Measurements from ENCODE around the gene NPY1R.

NPY1R gene

DNA sequence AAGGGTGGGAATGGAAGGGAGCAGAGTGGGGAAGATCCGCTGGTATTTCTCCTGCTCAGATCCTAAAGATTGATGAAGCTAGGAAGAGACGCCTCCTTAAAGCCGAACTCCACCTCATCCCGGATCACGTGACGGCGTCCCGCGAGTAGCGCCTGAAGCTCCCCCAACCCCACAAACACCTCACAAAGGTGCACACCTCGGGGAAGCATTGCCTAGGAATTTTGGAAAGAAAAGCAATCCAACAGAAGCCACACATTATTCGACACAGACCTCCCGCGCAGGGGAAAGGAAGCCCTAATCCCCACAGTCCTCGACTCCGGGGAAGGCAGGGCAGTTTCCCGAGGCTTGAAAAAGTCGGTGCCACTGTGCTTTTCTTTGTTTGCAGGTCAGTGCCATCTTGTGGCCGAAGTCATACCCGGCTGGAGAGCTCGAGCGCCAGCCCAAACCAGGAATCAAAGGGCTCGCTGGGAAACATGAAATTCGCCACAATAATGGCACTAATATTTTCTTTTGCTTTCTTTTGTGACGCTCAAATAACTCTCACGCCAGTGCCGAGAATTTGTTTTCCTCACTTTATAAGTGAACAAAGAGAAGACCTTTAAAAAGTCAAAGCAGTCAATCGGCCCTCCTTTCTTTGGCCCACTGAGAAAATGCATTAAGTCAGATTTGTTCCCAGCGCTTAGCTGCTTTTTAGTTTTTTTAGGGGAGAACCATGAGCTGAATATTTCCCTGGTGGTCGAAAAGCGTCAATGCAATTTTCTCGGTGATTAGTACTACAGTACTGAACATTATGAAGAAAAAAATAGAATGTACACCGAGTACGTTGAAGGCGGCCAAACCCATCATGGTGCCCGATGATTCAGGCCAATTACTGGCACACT, at the start of gene NPY1R:
Gene NPY1R (minus strand): TSS at position 71 of the 881 bp plus-strand sequence. CDS start 6,042 bp downstream, outside the sequence.
- no peak for DNase-seq (ENCODE audit: low spot score)

DNA sequence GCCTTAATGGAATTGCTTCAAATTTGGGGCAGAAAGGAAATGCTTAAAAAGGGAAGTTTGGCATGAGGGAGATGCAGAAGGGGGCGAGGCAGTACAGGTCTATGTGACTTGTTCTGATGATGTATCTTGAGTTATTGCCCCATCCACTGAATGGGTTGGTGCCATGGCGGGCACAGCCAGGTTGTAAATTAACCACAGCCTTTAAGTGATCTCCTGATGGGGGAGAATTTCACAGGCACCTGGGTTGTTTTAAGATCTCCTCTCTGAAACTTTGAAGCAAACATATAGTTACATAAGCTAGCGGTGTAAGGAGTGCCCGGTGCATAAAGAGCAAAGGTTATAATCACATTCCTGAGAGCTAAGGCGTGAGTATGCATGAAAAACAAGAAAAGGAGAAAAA, 48.3 kb upstream of the NPY1R start:
- DNase-seq (ENCODE audit: low spot score) = no peak

DNA sequence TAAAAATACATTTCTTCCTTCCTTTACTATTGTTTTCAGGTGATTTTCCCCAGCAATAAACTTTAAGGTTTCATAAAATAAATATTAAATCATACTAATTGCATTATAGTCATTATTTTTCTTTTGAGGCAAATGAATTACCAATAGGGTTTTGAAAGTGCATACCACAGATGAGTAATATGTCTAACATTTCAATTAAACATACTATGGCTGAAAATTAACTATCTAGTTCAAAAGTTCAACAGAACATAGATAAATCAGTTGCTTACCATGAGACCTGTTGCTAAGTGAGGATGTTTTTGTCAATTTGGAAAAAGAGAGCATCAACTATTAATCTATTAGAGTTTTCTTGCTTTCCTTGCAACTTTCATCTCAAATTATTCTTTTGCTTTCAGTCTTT, 46.3 kb upstream of the NPY1R start:
- no peak for DNase-seq (ENCODE audit: low spot score)

DNA sequence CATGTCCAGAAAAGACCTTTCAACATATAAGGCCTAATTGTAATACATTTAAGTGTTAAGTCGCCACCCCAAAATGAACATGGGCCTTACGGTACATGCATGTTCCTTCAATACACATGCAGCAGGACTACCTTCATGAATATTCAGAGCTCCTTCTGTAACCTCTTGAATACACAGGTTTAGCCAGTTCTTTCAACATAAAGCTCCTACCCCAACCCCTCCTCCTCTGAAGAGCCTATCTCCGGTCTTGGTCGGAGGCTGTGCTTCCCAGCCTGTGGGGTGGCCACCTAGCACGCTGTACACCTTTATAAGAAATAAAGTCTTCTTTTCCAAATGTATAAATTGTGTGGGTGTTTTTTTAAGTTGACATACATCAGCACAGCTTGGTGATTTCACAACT, 39.6 kb upstream of the NPY1R start:
- DNase-seq (ENCODE audit: low spot score) = no peak

DNA sequence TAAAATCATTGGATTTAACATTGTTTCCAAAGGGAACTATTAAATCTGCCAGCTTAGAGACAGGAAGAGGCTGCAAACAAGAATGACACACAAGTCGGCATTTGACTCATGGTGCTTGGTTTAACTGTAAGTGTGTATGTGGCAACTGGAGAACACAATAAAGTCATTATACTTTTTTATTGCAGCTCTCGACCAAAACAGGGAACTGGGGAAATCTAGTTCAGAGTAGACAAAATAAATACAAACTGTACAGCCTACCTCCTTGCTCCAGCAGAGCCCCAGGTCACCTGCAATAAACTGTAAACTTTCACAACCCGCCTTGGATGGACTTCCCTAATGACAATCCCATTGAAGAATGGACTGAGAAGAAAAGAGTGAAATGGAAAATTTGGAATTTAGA, 35.3 kb upstream of the NPY1R start:
- DNase-seq (ENCODE audit: low spot score) = no peak

DNA sequence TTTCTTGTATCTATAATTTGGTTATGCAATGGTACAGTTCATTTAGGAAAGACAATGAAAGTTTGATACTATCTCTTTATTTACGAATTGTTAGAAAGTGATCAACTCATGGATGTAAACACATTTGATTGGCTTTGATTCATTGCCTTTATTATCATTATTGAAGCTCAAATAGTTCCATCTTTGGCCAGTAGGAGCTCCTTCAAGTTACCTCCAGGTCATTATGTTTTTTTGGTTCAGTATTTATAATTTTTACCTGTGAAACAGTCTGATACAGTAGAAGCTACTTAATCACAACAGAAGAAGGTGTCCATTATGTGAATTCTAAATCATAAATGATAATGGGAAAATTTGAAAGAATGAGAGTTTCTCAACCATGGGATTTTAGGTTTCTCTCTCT, 23.7 kb upstream of the NPY1R start:
- DNase-seq (ENCODE audit: low spot score) = no peak

DNA sequence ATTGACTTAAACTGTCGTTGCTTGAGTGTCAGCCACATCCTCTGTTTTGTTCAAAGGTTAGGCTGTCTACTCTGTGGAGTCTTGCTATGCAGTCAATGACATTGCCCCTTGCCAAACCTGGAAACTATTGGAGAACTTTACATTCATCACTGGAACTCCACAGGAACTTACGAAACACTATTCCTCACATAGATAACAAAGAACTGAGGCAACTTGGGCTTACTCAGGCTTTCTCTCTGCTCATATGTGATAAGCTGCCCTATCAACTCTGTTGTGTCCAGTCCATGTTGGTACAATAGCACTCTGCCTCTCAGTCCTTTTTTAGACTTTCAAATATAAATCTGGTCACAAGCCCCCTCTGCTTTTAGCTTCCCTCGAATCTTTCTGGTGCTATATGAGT, 20.7 kb upstream of the NPY1R start:
- DNase-seq (ENCODE audit: low spot score) = no peak

DNA sequence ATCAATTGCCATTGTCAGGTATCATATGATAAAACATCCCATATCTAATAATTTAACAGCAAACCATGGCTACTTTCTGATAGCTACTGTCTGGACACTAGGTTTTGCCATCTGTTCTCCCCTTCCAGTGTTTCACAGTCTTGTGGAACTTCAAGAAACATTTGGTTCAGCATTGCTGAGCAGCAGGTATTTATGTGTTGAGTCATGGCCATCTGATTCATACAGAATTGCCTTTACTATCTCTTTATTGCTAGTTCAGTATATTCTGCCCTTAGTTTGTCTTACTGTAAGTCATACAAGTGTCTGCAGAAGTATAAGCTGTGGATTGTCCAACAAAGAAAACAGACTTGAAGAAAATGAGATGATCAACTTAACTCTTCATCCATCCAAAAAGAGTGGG, 18.3 kb upstream of the NPY1R start:
- DNase-seq (ENCODE audit: low spot score) = no peak

DNA sequence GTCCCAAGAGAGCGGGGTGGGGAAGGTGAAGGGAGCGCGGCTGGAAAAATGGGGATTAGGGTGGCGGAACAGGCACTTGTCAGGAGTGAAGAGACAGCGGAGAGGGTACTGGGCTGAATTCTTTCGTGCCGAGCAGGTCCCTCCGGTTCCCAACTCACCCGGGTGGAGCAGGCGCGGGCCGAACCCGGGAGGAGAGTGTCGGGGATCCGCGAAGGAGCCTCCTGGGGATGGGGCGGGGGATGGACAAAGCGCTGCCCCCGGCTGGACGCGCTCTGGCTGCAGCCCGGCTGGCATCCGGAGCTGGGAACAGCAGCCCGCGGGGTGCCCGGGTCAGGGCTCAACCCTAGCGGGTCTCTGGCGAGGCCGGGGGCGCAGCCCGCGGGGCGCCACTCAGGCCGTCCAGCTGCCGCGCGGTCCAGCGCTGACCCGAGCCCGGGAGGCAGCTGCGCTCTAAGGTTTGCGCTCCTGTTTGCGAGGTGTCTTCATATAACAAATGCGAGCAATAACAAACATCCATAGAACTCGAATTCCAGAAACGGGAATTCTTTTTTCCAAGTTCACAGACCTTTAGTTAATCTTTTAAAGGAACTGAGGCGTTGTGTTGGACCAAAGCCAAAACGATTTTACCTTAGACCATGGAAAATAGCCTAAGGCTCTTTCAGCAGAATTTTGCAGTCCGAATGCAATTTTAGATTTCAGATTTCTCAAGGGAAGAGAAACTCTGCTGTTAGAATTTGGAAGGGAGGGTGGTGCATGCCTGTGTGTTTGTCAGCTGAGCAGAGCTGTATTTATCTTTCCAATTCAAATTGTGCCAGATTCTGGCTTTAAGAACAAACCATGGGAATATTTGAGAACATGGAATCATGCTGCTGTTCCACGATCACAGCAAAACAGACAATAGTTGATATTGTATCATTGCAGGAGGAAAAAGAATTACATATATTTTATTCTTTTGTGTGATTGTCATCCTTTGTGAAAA, 12.0 kb upstream of the NPY1R start:
- no peak for DNase-seq (ENCODE audit: low spot score)

DNA sequence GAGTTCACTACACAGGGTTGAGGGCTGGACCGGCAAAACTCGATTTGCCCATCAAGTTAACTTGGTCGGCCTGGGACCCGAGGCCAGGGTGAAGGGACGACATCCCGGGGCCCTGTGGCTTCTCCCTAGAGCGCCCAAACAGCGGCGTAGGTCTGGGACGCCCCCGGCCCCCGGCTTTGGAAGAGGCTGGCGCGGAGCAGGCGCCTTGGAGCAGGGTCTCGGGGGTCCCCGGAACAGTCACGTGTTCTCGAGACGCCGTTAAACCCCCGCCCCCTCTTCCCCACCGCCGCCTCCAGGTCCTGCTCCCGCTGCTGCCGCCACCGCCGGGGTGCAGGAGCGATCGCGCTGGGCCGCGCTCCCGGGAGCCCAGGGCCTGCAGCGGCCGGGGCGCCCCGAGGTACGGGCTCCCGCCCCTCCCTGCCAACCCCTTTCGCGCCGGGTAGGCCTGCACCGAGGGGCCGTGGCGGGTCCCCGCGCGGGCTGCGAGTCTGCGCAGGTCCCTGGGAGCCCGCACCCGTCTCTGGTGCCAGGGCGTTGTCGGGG, 11.3 kb upstream of the NPY1R start, which contains the start of gene NPY5R:
Gene NPY5R (plus strand): TSS at position 289 of the 543 bp plus-strand sequence. CDS start 6,382 bp downstream, outside the sequence.
- DNase-seq (ENCODE audit: low spot score) = no peak

DNA sequence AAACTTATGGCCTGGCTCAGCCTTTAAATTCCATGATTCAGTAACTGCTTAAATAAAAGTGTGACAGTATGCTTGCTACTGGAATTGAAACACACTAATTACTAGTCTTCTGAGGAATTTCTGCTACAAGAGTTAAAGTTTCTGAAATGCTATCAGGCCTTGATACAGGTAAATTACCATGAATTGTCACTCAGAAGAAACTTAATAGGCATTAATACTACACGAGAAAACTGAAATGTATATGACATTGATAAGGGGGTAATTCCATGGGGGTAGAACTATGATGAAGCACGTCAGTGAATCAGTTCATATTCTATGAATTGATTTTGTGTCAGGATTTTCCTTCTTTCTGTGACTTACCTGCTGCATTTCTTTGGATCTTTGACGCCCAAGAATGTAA, 3.0 kb upstream of the NPY1R start:
- no peak for DNase-seq (ENCODE audit: low spot score)

DNA sequence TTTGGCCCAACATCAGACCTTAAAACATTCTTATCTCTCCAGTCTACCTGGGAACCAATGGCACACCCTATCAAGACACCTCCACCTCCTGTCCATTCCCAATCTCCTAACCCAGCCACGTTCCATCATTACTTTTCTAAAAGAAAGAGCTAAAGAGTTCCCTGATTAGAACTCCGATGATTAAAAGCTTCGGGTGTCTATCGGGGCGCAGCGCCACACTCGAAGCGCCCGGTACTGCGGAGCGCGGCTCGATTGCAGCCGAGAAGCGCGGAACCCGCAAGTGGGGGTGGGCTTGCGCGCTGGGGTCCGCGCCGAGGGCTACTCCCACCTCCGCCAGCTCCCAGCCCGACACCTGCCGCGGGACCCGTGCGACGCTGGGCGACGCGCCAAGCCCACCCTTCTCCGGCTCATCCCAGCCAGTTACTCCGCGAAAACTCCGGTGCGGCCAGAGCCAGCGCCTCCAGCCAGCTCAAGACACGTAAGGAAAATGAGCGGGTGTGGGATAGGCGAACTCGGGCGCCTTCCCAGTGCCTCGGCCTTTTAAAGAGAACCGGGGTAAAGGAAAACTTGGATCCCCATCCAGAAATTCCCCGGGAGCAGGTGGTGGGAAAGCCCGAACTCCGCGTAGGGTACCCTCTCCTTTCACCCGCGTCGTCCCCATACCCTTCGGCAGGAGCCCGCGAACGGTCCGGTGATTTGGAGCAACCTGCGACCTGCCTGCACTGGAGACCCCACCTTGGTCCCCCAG, 593 bp downstream of the NPY1R start:
- no peak for DNase-seq (ENCODE audit: low spot score)

DNA sequence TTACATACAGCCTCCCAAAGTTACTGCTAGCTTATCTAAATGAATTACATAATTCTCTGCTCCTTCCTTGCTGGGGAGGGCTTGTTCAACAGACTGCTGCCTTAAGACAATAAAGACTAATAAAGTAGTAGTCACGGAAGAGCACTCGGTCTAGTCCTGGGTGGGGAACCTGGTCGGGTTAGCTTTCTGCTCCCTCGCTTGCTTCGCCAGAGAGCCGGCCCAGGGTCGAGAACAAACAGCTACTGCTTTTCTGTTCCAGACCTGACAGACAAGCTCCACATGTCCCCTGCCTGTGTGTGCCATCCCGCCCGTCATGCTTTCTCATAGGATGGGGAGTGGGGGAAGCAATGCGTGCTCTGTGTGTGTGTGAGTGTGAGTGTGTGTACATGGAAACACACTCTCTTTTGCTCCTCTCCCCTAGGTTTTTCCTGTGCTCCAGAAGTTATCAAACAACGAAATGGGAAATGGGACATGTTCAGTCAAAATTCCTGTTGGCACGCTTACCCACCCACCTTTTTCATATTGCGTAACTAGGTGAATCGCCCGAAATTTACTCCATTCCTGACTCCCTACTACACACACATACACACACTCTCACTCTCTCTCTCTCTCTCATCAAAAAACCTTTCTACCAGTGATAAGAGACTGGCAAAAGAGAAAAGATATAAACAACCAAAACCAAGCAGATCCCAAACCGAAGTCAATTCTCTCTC, 1.3 kb downstream of the NPY1R start:
- DNase-seq (ENCODE audit: low spot score) = no peak

DNA sequence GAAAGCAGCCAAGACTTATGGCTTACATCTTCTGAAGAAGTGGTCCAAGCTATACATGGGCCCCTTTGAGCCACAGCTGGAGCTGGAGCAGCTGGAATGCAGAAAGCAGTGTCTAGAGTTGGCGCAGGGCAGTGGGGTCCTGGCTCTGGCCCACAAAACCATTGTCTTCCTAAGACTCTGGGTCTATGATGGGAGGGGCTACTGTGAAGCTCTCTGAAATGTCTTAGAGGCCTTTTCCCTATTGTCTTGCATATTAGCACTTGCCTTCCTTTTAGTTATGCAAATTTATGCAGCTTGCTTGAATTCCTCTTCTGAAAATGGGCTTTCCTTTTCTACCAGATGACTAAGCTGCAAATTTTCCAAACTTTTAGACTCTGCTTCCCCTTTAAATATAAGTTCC, 15.3 kb downstream of the NPY1R start:
- DNase-seq (ENCODE audit: low spot score) = no peak

DNA sequence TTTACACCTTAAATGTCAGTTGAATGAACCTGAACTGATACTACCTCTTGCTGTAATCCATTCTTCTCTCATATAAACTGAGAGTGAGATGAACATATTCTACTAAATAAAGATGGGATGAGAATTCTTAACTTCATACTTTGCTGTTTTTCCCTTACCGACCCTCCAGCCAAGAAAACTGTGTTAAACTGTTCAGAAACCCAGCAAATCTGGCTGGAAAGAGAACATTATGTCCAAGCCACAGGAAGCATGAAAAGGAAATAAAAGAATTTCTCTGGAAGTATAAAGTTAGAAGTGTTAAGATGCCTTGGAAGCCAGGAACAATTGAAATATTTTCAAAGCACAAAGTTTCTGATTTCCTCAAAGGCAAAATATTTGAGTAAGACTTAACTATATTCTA, 22.9 kb downstream of the NPY1R start:
- no peak for DNase-seq (ENCODE audit: low spot score)

DNA sequence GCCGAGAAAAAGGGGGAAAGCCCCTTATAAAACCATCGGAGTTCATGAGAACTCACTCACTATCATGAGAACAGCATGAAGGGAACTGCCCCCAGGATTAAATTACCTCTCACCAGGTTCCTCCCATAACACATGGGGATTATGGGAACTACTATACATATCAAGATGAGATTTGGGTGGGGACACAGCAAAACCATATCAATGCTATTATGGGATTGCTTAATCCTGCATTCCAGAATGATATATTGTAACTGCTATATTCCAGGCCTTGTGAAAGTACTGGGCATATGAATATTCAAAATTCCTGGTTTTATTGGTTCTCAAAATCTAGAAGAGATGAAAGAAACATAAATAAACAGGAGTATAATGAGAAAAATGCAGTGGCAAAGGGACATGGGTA, 29.3 kb downstream of the NPY1R start:
- DNase-seq (ENCODE audit: low spot score) = no peak

DNA sequence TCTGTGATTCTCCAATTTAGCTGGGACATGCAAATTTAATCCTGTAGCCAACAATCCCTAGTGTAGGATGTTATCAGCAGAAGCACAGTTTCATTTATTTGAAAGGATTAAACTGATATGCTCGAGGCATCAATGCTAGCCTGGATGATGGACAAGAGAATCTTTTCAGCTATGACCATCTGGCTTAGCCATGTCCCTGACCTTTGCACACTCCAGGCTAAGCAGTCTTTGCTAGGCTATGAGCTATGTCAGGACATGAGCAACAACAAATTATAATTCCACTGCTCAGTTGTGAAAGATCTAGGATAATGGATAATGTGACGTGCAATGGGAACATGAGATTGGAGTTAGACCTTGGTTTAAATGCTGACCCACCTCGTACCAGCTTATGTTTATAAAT, 32.0 kb downstream of the NPY1R start:
- no peak for DNase-seq (ENCODE audit: low spot score)

DNA sequence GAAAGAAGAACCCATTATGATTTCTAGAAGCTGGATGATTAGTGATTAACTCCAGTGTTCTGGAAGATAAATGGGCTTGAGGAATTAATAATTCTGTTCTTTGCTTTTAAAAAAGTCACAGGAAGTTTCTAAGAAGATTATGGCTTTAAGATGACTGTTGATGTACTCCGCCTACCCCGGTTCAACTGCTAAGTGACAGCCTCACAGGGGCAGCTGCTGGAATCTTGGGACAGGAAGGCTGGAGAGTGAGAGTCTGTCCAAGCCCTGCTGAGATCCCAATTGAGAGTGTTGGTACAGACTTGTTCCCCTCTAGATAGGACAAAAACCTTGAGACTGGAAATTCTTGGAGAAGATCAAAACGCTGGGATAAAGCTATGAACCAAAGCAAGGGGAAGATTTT, 37.3 kb downstream of the NPY1R start:
- DNase-seq (ENCODE audit: low spot score) = no peak

DNA sequence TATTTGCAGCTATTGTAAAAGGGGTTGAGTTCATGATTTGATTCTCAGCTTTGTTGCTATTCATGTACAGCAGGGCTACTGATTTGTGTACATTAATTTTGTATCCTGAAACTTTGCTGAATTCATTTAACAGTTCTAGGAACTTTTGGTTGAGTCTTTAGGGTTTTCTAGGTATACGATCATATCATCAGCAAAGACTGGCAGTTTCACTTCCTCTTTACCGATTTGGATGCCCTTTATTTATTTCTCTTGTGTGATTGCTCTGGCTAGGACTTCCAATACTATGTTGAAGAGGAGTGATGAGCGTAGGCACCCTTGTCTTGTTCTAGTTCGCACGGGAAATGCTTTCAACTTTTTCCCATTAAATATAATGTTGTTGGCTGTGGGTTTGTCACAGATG, 48.1 kb downstream of the NPY1R start:
- DNase-seq (ENCODE audit: low spot score) = no peak

DNA sequence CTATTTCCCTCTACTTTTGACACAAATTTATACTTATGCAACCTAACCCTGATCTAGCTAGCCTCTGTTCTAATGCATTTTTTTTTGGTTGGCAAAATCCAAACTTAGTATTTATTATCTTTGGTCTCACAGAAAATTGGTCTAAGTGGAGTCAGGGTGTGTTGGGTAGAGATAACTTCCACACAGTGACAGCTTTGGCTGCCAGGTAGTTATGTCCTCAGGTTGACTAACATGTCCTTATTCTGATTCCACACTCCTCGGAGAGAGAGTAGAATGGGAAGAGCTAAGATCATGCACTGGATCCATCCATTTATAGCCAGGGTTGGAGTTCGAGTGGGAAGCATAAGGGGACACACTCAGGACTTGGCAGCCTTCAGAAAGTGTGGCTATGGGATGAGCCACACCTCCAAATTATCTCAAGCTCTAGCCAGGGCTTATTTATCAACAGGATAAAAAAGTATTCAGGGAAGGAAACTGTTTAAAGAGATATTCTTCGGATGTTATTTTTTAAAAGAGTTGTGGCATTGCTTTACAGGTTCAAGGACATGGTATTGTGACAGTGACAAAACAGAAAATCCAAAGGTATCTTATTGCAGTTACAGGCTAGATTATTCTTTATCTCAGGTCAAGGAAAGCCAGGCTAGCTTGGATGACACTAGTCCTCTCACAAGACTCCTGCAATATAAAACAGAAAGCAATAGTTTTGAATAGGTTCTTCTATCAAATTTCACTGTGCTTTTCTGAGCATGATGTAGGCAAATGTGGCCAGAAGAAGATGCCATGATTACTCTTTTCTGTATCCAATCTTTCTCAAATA, 51.5 kb downstream of the NPY1R start:
- no peak for DNase-seq (ENCODE audit: low spot score)

Data from CD4-positive, alpha-beta T cell treated with Interleukin-6 at 100 ng/mL for 8 hours (primary cell).